DOHH2 (cell line): ENCODE data around the gene SUCNR1.

Source experiments
- H3F3A ChIP-seq: fragments of 200-600 bp; sonication (generic), shearing (Covaris generic); 2 replicates; pipeline ENCODE4 v1.6.0; 2016; ENCODE audit warnings: antibody characterized with exemption, mild to moderate bottlenecking; ENCODE audit not compliant: control insufficient read depth, insufficient read depth
- H3K27ac ChIP-seq: fragments of 200-600 bp; sonication (generic); 2 replicates; pipeline ENCODE4 v1.5.1; 2014; ENCODE audit warnings: low read depth, mild to moderate bottlenecking, low read length, moderate library complexity
- H3K27me3 ChIP-seq: fragments of 200-600 bp; sonication (generic); 2 replicates; pipeline ENCODE4 v1.6.1; 2014; ENCODE audit warnings: mild to moderate bottlenecking, low read length, mixed read lengths; ENCODE audit not compliant: control insufficient read depth
- H3K36me3 ChIP-seq: fragments of 200-600 bp; sonication (generic); 2 replicates; pipeline ENCODE4 v1.6.1; 2014; ENCODE audit warnings: mild to moderate bottlenecking, low read length, moderate library complexity, mixed read lengths; ENCODE audit not compliant: control insufficient read depth
- H3K4me1 ChIP-seq: fragments of 200-600 bp; sonication (generic); 2 replicates; pipeline ENCODE4 v1.6.1; 2014; ENCODE audit warnings: mild to moderate bottlenecking, low read length, mixed read lengths; ENCODE audit not compliant: control insufficient read depth
- H3K4me2 ChIP-seq: fragments of 200-600 bp; sonication (generic); 2 replicates; pipeline ENCODE4 v1.6.0; 2014; ENCODE audit warnings: mild to moderate bottlenecking, low read length, moderate library complexity
- H3K4me3 ChIP-seq: fragments of 200-600 bp; sonication (generic); 2 replicates; pipeline ENCODE4 v1.5.1; 2014; ENCODE audit warnings: mild to moderate bottlenecking, low read length, mixed read lengths
- H3K79me2 ChIP-seq: fragments of 200-600 bp; sonication (generic); 2 replicates; pipeline ENCODE4 v1.6.1; 2014; ENCODE audit warnings: mild to moderate bottlenecking, low read length, mixed read lengths; ENCODE audit not compliant: control insufficient read depth
- H3K9me2 ChIP-seq: fragments of 200-600 bp; sonication (generic); replicated peaks from 2 replicates; pipeline ENCODE4 v1.6.1; 2014; ENCODE audit warnings: mild to moderate bottlenecking, low read length, mixed read lengths; ENCODE audit not compliant: control insufficient read depth
- H3K9me3 ChIP-seq: fragments of 200-600 bp; sonication (generic); 2 replicates; pipeline ENCODE4 v1.6.1; 2014; ENCODE audit warnings: antibody characterized with exemption, low read length, mixed read lengths; ENCODE audit not compliant: control insufficient read depth, insufficient read depth
- H4K20me1 ChIP-seq: fragments of 200-600 bp; sonication (generic); 2 replicates; pipeline ENCODE4 v1.6.0; 2014; ENCODE audit warnings: low read depth, mild to moderate bottlenecking, antibody characterized with exemption, low read length, moderate library complexity; ENCODE audit not compliant: control insufficient read depth, insufficient read depth
- CTCF ChIP-seq: fragments of 200-600 bp; sonication (generic); IDR thresholded peaks from one replicate; pipeline ENCODE4 v1.5.1; 2014; ENCODE audit warnings: antibody characterized with exemption, mild to moderate bottlenecking, low read depth, low read length; ENCODE audit not compliant: poor library complexity, severe bottlenecking
- EZH2phosphoT487 ChIP-seq: fragments of 200-600 bp; sonication (generic); IDR thresholded peaks from 2 replicates; pipeline ENCODE4 v1.6.1; 2017; ENCODE audit warnings: borderline replicate concordance, mild to moderate bottlenecking, antibody characterized with exemption, low read length, moderate library complexity, mixed read lengths

The SUCNR1 gene

GRCh38 chr3:151864423-151865101 is 8.9 kb upstream of the SUCNR1 start:
- H3K4me1 ChIP-seq = no peaks in the 10 kb centered on the region
- H3K27me3 ChIP-seq = no peaks in the 10 kb centered on the region
- no peaks in the 10 kb centered on the region for H3K79me2 ChIP-seq
- H3K4me2 ChIP-seq = no peak overlapping the region
- H3K9me2 ChIP-seq = no peaks in the 10 kb centered on the region
- H3K9me3 ChIP-seq = no peaks in the 10 kb centered on the region
- no peaks in the 10 kb centered on the region for H4K20me1 ChIP-seq
- no peak overlapping the region for H3K4me3 ChIP-seq
- no peaks in the 10 kb centered on the region for H3F3A ChIP-seq
- no peak for TF ChIP-seq CTCF
- no peak for TF ChIP-seq EZH2phosphoT487
- no peak overlapping the region for H3K27ac ChIP-seq
- H3K36me3 ChIP-seq = no peaks in the 10 kb centered on the region

- Histone ChIP-seq H3K79me2 (no peaks in the 10 kb centered on the region), H3K4me2 (no peak overlapping the region)
- TF ChIP-seq EZH2phosphoT487 = no peak
- no peak for TF ChIP-seq CTCF
Measured at GRCh38 chr3:151866711-151867410, 6.6 kb upstream of the SUCNR1 start.

GRCh38 chr3:151867666-151868065 is 5.8 kb upstream of the SUCNR1 start:
- H3K27me3 ChIP-seq = no peaks in the 10 kb centered on the region
- peaks cover 12% of the 10 kb centered on the region for H3K4me1 ChIP-seq
- H3K9me3 ChIP-seq = no peaks in the 10 kb centered on the region
- no peak overlapping the region for H3K27ac ChIP-seq
- H3K4me2 ChIP-seq = no peak overlapping the region
- H3K79me2 ChIP-seq = no peaks in the 10 kb centered on the region
- no peaks in the 10 kb centered on the region for H3K9me2 ChIP-seq
- TF ChIP-seq CTCF = no peak
- TF ChIP-seq EZH2phosphoT487 = no peak
- H3K36me3 ChIP-seq = no peaks in the 10 kb centered on the region
- H3K4me3 ChIP-seq = no peak overlapping the region
- no peaks in the 10 kb centered on the region for H4K20me1 ChIP-seq
- no peaks in the 10 kb centered on the region for H3F3A ChIP-seq

More at GRCh38 chr3:151866711-151867410, 6.6 kb upstream of the SUCNR1 start:
- no peak overlapping the region for H3K27ac ChIP-seq
- H3F3A ChIP-seq = no peaks in the 10 kb centered on the region
- H4K20me1 ChIP-seq = no peaks in the 10 kb centered on the region
- H3K36me3 ChIP-seq = no peaks in the 10 kb centered on the region
- peaks cover 7% of the 10 kb centered on the region for H3K4me1 ChIP-seq
- no peaks in the 10 kb centered on the region for H3K27me3 ChIP-seq
- H3K4me3 ChIP-seq = no peak overlapping the region
- H3K9me2 ChIP-seq = no peaks in the 10 kb centered on the region
- no peaks in the 10 kb centered on the region for H3K9me3 ChIP-seq
